Erythroblast (primary cell): Measurements from ENCODE around the gene RHEB.

Experiments used
- DNase-seq, 2 experiments: peaks; one replicate each; lab custom pipeline; 2025; lab: John Stamatoyannopoulos, UW
- GATA1 ChIP-seq: IDR thresholded peaks from 2 replicates; pipeline ENCODE4 v1.6.1; 2011; ENCODE audit warnings: low read depth, mild to moderate bottlenecking, control low read depth, low read length, moderate library complexity
- POLR2A ChIP-seq: IDR thresholded peaks from 2 replicates; pipeline ENCODE4 v1.6.1; 2011; ENCODE audit warnings: mild to moderate bottlenecking, low read length

RHEB gene

GRCh38 chr7:151451156-151451555, 68.5 kb downstream of the RHEB start:
- no peak for DNase-seq
- TF ChIP-seq GATA1 (no peak), POLR2A (no peak)

DNA sequence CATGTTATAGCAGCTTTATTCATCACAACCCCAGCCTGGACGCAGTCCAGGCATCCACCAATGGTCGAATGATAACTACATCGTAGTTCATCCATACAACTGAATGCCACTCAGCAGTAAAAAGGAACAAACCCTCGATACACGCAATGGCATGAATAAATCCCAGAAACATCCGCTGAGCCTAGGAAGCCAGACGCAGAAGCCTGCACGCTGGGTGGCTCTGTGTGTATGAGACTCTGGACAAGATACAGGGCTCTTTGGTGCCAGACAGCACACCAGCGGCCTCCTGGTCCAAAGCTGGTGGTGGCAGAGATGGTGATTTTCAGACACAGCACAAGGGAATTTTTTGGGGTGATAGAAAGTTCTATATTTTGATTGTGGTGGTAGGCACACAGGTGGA, 69.7 kb downstream of the RHEB start:
- TF ChIP-seq POLR2A (no peak), GATA1 (no peak)
- no peak for DNase-seq

GRCh38 chr7:151448261-151449252, 71.1 kb downstream of the RHEB start:
- no peak for TF ChIP-seq POLR2A
- TF ChIP-seq GATA1: no peak
- DNase-seq: peak; percentile 62 to 74

DNA sequence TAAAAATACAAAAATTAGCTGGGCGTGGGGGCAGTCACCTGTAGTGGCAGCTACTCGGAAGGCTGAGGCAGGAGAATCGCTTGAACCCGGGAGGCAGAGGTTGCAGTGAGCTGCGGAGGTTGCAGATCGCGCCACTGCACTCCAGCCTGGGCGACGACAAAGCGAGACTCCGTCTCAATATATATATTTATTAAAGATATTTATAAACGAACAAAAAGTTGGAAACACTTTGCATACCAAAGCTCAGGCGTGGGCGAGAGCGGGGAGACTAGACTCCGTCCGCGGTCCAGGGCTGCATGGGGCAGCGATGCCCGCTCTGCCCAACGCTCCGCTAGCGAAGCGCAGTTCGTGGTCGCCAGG, 71.8 kb downstream of the RHEB start:
- no peak for DNase-seq
- no peak for TF ChIP-seq GATA1
- no peak for TF ChIP-seq POLR2A

- DNase-seq: no peak
- TF ChIP-seq GATA1: no peak
- TF ChIP-seq POLR2A: no peak
Observed at GRCh38 chr7:151447312-151447711, 72.4 kb downstream of the RHEB start.

DNA sequence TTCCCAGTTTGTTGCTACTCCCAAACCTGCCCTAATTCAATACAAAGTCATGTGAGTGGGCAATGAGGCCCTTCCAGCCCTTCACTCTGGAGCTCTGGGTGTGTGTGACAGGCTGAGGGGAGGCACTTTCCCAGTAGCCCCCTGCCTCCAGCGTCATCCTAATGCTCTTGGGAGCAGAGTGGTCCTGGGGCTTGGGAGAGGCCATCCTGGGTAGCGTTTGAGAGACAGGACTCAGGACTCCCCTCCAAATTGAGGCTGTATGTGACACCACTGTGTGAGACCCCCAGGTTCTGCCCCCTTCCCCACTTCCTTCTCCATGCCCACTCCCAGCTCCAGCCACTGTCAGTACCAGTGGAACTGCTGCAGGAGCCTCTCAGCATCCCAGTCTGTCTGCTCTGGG, 73.3 kb downstream of the RHEB start:
- DNase-seq: no peak
- TF ChIP-seq POLR2A (no peak), GATA1 (no peak)

- TF ChIP-seq POLR2A: no peak
- TF ChIP-seq GATA1: no peak
- DNase-seq: no peak
Observed at GRCh38 chr7:151444632-151445031, 75.1 kb downstream of the RHEB start.

GRCh38 chr7:151442776-151443496, 76.8 kb downstream of the RHEB start:
- DNase-seq: no peak
- TF ChIP-seq GATA1 (no peak), POLR2A (no peak)

DNA sequence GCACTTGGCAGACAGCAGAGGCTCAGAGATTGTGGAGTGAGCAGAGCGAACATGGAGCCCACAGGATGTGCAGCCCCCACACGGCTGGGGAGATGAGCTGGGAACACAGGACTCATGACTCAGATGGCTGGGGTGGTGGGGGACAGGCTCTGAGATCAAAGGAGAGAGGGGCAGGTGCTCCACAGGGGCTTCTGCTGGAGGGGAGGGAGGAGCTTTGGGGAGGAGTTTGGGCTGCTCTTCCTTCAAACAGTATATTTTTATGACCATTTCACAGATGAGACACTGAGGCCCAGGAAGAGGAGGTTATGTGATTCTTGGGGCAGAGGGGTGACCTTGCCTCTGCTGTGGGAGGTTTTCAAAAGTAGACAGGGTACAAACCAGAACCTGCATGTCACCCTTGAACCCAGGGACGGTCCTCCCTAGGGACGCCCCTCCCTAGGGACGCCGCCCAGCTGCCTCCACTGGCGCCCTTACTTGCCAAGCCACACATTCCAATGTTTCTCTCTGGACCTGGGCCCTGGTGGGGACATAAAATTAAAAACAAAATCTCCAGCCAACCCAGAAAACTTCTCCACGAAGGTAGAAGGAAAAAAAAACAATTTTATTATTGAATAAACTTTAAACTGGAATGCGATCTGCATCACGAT, 78.8 kb downstream of the RHEB start:
- no peak for DNase-seq
- TF ChIP-seq GATA1: no peak
- no peak for TF ChIP-seq POLR2A

GRCh38 chr7:151439855-151440798, 79.6 kb downstream of the RHEB start, which contains the start of gene CRYGN:
Gene CRYGN (minus strand): TSS chr7:151440141. CDS start chr7:151439917, 224 bp downstream.
- no peak for DNase-seq
- TF ChIP-seq GATA1: no peak
- TF ChIP-seq POLR2A: no peak

- no peak for TF ChIP-seq GATA1
- no peak for TF ChIP-seq POLR2A
- DNase-seq: no peak
Observed at GRCh38 chr7:151438864-151439601, 80.7 kb downstream of the RHEB start.

GRCh38 chr7:151437866-151438516, 81.7 kb downstream of the RHEB start:
- DNase-seq: no peak
- no peak for TF ChIP-seq POLR2A
- no peak for TF ChIP-seq GATA1
